ENCODE data around the gene PDGFA.

Gene PDGFA

GRCh38 chr7:517774-518629 lies 1.6 kb downstream of the PDGFA start:
- no peak for DNase-seq (ENCODE audit: low read depth in 1 of 2, low spot score in 1 of 2)

- no peak for DNase-seq (ENCODE audit: low read depth in 1 of 2, low spot score in 1 of 2)
These were observed 2.8 kb downstream of the PDGFA start for GRCh38 chr7:516606-517456.

GRCh38 chr7:516216-516605 lies 3.4 kb downstream of the PDGFA start:
- DNase-seq (ENCODE audit: low read depth in 1 of 2, low spot score in 1 of 2) = no peak

- no peak for DNase-seq (ENCODE audit: low read depth in 1 of 2, low spot score in 1 of 2)
These were observed 4.0 kb downstream of the PDGFA start for GRCh38 chr7:515628-516027.

GRCh38 chr7:514651-515598 lies 4.7 kb downstream of the PDGFA start:
- no peak for DNase-seq (ENCODE audit: low read depth in 1 of 2, low spot score in 1 of 2)

- no peak for DNase-seq (ENCODE audit: low read depth in 1 of 2, low spot score in 1 of 2)
These were observed 5.4 kb downstream of the PDGFA start for GRCh38 chr7:514242-514641.

- no peak for DNase-seq (ENCODE audit: low read depth in 1 of 2, low spot score in 1 of 2)
These were observed 6.0 kb downstream of the PDGFA start for GRCh38 chr7:513521-514166.

GRCh38 chr7:512541-513311 lies 6.9 kb downstream of the PDGFA start:
- no peak for DNase-seq (ENCODE audit: low read depth in 1 of 2, low spot score in 1 of 2)

- DNase-seq (ENCODE audit: low read depth in 1 of 2, low spot score in 1 of 2) = no peak
These were observed 7.5 kb downstream of the PDGFA start for GRCh38 chr7:512146-512510.

- no peak for DNase-seq (ENCODE audit: low read depth in 1 of 2, low spot score in 1 of 2)
These were observed 8.0 kb downstream of the PDGFA start for GRCh38 chr7:511476-512145.

GRCh38 chr7:510782-511281 lies 8.8 kb downstream of the PDGFA start:
- DNase-seq (ENCODE audit: low read depth in 1 of 2, low spot score in 1 of 2) = no peak

GRCh38 chr7:510131-510481 lies 9.5 kb downstream of the PDGFA start:
- DNase-seq (ENCODE audit: low read depth in 1 of 2, low spot score in 1 of 2) = no peak

GRCh38 chr7:509426-510130 lies 10.1 kb downstream of the PDGFA start:
- DNase-seq (ENCODE audit: low read depth in 1 of 2, low spot score in 1 of 2) = no peak

- no peak for DNase-seq (ENCODE audit: low read depth in 1 of 2, low spot score in 1 of 2)
These were observed 11.0 kb downstream of the PDGFA start for GRCh38 chr7:508461-509170.

GRCh38 chr7:507623-508300 lies 11.9 kb downstream of the PDGFA start:
- no peak for DNase-seq (ENCODE audit: low read depth in 1 of 2, low spot score in 1 of 2)

GRCh38 chr7:506921-507622 lies 12.6 kb downstream of the PDGFA start:
- no peak for DNase-seq (ENCODE audit: low read depth in 1 of 2, low spot score in 1 of 2)

- no peak for DNase-seq (ENCODE audit: low read depth in 1 of 2, low spot score in 1 of 2)
These were observed 13.2 kb downstream of the PDGFA start for GRCh38 chr7:506391-506831.

Measured in activated T-helper 1 cell treated with anti-CD3 and anti-CD28 coated beads, Interleukin-2, amount 50 U/mL, for 16 hours (primary cell).